ENCODE results near the gene E2F6. TPM values are rescaled to one million over a fixed set of nuclear protein-coding genes. Genes with fewer than 3 reads are reported as not detected.

E2F6 gene
- polyA plus RNA-seq, 1 donor from 2014 or later, result 39.1 TPM

DNA sequence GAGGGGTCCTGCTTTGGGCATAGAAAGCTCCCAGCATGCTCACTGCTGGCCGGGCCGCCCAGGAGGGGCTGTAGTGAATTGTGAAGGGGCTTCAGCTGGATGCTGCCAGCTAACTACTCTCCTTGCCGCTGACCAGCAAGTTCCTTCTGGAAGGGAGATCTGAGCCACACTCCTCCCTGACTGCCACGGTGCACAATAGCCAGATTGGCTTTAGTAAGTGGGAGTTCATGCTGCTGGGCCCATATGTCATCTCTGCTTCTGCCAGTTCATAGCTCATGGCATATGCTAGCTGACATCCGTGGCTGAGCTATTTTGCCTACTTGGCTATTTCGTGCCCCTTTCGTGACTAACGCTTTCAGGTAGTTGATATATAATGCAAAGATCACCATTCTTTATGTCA, 69.9 kb downstream of the E2F6 start:
- Histone ChIP-seq H3K27ac (ENCODE audit: low read length) (no peak overlapping the region), H3K79me2 (replicated peaks; ENCODE audit: insufficient read depth, low read length) (peaks cover 4% of the 10 kb centered on the region), H3K27me3 (ENCODE audit: insufficient read depth, low read depth, low read length) (no peaks in the 10 kb centered on the region), H2AFZ (ENCODE audit: low read depth, low read length) (no peak overlapping the region), H3K9ac (ENCODE audit: low read length) (no peak overlapping the region), H3K9me3 (ENCODE audit: low read length) (no peaks in the 10 kb centered on the region), H4K20me1 (ENCODE audit: insufficient read depth) (no peaks in the 10 kb centered on the region), H3F3A (ENCODE audit: insufficient read depth, low read length, poor library complexity, severe bottlenecking) (no peaks in the 10 kb centered on the region), H3K4me2 (ENCODE audit: low read length) (no peak overlapping the region), H3K9me2 (ENCODE audit: insufficient read depth, low read length) (no peaks in the 10 kb centered on the region), H3K36me3 (ENCODE audit: insufficient read depth, low read length) (no peaks in the 10 kb centered on the region), H3K4me3 (ENCODE audit: low read length) (no peak overlapping the region)
- TF ChIP-seq SMC3 (conservative IDR thresholded peaks at IDR 0.05; ENCODE audit: poor library complexity) (no peak), MXI1 (conservative IDR thresholded peaks at IDR 0.05; ENCODE audit: poor library complexity, severe bottlenecking) (no peak)

- H3K9me3 ChIP-seq (ENCODE audit: low read length), result no peaks in the 10 kb centered on the region
- H3K36me3 ChIP-seq (ENCODE audit: insufficient read depth, low read length), result no peaks in the 10 kb centered on the region
- no peak overlapping the region for H3K4me2 ChIP-seq (ENCODE audit: low read length)
- no peaks in the 10 kb centered on the region for H3F3A ChIP-seq (ENCODE audit: insufficient read depth, low read length, poor library complexity, severe bottlenecking)
- no peak overlapping the region for H3K9ac ChIP-seq (ENCODE audit: low read length)
- peaks cover 4% of the 10 kb centered on the region for H3K79me2 ChIP-seq (replicated peaks; ENCODE audit: insufficient read depth, low read length)
- H3K27ac ChIP-seq (ENCODE audit: low read length), result peak overlapping the region; percentile 13
- TF ChIP-seq SMC3 (conservative IDR thresholded peaks at IDR 0.05; ENCODE audit: poor library complexity) (no peak), TAF1 (IDR thresholded peaks at IDR 0.05; ENCODE audit: low read depth) (no peak), REST (IDR thresholded peaks at IDR 0.05; ENCODE audit: borderline replicate concordance) (no peak), POLR2AphosphoS5 (IDR thresholded peaks at IDR 0.05) (no peak), EP300 (conservative IDR thresholded peaks at IDR 0.05; ENCODE audit: poor library complexity, severe bottlenecking) (no peak), MXI1 (conservative IDR thresholded peaks at IDR 0.05; ENCODE audit: poor library complexity, severe bottlenecking) (no peak), CTCF (IDR thresholded peaks at IDR 0.05; ENCODE audit: poor library complexity, severe bottlenecking) (no peak)
- H3K9me2 ChIP-seq (ENCODE audit: insufficient read depth, low read length), result no peaks in the 10 kb centered on the region
- H3K4me3 ChIP-seq (ENCODE audit: low read length), result no peak overlapping the region
- H4K20me1 ChIP-seq (ENCODE audit: insufficient read depth), result no peaks in the 10 kb centered on the region
- H2AFZ ChIP-seq (ENCODE audit: low read depth, low read length), result no peak overlapping the region
- H3K27me3 ChIP-seq (ENCODE audit: insufficient read depth, low read depth, low read length), result no peaks in the 10 kb centered on the region
These were observed 70.6 kb downstream of the E2F6 start for GRCh38 chr2:11395389-11395788.

Other genes with a start within 250 kb of the E2F6 start
- gene ROCK2, start 121.5 kb downstream of the E2F6 start, polyA plus RNA-seq, result 23.1 and 25.7 TPM in 2 replicates
- 17.2 and 24.5 TPM in 2 replicates for gene GREB1, start 67.9 kb upstream of the E2F6 start, polyA plus RNA-seq
- not detected in 2 replicates for gene NTSR2, start 204.0 kb upstream of the E2F6 start, polyA plus RNA-seq

Measured in neural cell (in vitro differentiated cells).